Stimulated activated CD8-positive, alpha-beta memory T cell treated with anti-CD3 and anti-CD28 coated beads, Interleukin-15, amount 100 ng/mL, for 24 hours (primary cell): ENCODE measurements around the gene PDCD1LG2.

Experiments
- DNase-seq: peaks from one replicate; pipeline ENCODE4 v3.0.0-alpha.2; 2020; ENCODE audit warnings: low read depth

PDCD1LG2 gene

GRCh38 chr9:5611321-5612184, 101.2 kb downstream of the PDCD1LG2 start:
- DNase-seq, result no peak

GRCh38 chr9:5612185-5612530, 101.8 kb downstream of the PDCD1LG2 start:
- DNase-seq, result no peak

- DNase-seq, result no peak
These were observed 103.9 kb downstream of the PDCD1LG2 start for GRCh38 chr9:5614192-5614591.

- no peak for DNase-seq
These were observed 104.7 kb downstream of the PDCD1LG2 start for GRCh38 chr9:5614985-5615384.

GRCh38 chr9:5617749-5618148, 107.4 kb downstream of the PDCD1LG2 start:
- DNase-seq, result no peak

GRCh38 chr9:5620494-5620893, 110.2 kb downstream of the PDCD1LG2 start:
- DNase-seq, result no peak
